CD4-positive, alpha-beta T cell treated with Interleukin-6 for 4 hours (primary cell): ENCODE measurements around the gene KLF11.
"Not testable (repeated sequence)": the region's sequence is repeated elsewhere in the genome, so short reads cannot be mapped to it uniquely, and the experiment has no call there.

Experiments used
- DNase-seq: peaks from one replicate; pipeline ENCODE4 v3.0.0-alpha.2; 2020; ENCODE audit warnings: mixed read lengths

The KLF11 gene

DNA sequence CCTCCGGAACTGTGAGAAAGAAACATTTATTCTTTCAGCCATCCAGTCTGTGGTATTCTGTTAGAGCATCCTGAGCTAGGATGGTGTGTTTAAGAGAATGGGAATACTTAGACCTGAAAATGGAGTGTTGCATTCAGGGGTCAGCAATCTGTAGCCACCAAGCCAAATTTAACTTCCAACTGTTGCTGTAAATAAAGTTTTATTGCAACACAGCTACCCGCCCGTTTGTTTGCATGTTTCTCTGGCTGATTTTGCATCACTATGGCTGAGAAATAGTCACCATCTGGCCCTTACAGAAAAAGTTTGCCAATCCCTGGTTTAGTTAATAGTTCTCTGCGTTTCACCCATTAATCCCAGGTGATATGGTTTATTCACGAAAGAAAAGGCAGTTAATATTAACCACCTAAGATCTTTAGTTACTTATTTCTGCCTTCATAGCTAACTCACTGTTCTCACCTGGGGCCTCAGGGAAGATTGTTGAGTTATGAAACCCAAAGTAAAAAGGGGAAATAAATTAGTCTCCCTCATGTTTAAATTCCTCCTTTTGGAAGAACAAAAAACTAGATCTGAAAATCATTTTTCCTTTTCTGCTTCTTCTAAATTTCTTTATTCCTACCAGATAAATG is 46.3 kb downstream of the KLF11 start:
- DNase-seq, result no peak

DNA sequence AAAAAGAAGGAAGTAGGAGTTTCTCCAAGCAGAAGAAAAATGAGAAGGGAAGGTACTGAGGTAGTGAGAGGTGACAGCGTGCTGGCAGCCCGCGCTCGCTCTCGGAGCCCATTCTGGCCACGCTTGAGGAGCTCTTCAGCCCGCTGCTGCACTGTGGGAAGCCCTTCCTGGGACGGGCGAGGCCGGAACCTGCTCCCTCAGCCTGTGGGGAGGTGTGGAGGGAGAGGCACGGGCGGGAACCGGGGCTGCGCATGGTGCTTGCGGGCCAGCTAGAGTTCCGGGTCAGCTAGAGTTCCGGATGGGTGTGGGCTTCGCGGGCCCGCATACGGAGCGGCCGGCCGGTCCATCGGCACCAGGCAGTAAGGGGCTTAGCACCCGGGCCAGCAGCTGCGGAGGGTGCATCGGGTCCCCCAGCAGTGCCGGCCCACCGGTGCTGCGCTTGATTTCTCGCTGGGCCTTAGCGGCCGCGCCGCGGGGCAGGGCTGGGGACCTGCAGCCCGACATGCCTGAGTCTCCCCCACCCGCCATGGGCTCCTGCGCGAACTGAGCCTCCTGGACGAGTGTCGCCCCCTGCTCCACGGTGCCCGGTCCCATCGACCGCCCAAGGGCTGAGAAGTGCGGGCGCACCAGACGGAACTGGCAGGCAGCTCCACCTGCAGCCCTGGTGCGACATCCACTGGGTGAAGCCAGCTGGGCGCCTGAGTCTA is 48.0 kb downstream of the KLF11 start:
- DNase-seq, result peak; percentile 9

DNA sequence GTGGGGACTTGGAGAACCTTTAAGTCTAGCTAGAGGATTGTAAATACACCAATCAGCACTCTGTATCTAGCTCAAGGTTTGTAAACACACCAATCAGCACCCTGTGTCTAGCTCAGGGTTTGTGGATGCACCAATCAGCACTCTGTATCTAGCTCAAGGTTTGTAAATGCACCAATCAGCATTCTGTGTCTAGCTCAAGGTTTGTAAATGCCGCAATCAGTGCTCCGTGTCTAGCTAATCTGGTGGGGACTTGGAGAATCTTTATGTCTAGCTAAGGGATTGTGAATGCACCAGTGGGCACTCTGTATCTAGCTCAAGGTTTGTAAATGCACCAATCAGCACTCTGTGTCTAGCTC is 48.5 kb downstream of the KLF11 start:
- not testable (repeated sequence) for DNase-seq

DNA sequence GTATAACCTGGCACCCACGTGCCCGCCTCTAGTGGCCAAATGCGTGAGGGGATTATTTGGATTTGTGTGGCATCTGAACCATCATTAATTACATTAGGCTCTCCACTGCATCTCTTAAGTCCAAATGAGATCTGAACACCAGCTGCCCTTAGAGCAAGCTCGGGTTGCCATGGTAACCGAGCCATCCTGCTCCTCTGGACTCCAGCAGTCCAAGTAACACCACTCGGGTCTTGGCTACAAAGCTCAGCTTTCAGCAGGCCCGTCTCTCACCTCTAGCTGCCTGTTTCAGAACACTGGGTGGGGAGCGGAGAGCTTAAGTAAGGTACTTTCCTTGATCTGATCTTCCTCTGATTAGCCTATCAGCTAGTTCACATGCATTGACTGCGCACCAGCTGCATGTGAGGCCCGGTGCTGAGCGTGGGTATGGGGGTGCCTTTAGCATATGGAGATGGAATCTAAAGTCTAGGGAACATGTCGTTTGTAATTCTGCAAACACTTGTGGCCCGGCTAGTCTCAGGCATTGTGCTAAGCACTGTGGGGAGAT is 51.0 kb downstream of the KLF11 start:
- DNase-seq, result no peak

DNA sequence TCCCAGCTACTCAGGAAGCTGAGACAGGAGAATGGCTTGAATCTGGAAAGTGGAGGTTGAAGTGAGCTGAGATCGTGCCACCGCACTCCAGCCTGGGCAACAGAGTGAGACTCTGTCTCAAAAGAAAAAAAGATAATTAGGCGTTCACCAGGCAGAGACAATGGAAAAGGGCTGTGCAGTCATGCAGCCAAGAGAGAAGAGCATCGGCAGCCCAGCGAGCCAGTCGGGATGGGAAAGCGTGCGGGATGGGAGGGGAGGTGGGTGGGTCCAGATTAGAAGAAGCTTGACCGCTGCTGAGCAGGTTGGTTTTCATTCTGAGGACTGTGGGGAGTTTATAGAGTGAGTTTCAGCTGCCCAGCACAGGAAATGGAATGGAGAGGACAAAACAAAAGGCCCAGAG is 51.8 kb downstream of the KLF11 start:
- no peak for DNase-seq

DNA sequence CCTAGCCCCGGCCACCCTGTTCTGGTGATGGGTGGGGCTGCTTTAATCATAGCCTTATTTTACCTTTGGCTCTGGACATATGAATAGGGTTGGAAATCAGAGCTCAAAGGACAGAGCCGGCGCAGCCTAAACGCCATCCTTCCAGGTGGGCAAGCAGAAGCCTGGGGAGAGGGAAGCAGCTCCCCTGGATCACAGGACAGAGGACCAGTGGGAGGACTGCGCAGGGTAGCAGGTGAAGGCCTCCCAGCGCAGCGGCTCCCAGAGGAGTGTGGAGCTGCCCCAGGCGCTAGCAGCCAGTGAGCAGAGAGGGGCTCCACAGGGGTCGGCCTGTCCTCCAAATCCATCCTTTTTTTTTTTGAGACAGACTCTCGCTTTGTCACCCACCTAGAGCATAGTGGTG is 53.3 kb downstream of the KLF11 start:
- no peak for DNase-seq

DNA sequence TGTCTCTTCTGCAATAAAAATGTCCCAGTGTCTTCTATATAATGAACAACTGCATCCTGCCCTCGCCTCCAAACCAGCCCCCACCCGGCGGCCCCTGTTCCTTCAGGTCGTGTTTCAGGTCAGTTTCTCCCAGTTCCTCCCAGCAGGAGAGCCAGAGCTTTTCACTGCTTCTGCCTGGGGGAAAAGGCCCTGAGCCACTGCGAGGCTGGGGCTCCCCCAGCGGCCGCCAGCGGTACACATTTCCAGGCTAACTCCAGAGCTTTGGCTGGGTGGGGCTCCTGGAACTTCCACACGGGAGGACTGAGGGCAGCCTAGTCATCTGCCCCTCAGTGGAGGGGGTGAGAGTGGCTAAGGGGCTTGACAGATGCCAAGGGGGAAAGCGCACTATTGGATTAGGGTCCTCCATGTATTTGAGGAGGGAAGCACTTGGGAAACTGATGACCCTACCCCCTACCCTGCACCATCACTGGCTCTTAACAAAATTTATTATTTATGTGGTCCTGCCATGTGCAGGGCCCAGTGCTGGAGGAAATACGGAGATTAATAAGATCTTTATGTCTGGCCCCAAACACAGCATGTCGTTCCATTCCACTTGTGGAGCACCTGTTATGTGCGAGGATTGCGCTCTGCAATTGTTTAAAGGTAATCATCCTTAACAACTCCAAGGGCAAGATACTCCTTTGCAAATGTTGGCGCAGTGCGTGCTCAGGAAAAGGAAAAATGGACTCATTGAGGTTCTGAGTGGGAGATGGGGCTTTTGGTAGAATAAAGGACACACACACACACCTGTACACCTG is 54.2 kb downstream of the KLF11 start:
- DNase-seq, result peak; percentile 46

DNA sequence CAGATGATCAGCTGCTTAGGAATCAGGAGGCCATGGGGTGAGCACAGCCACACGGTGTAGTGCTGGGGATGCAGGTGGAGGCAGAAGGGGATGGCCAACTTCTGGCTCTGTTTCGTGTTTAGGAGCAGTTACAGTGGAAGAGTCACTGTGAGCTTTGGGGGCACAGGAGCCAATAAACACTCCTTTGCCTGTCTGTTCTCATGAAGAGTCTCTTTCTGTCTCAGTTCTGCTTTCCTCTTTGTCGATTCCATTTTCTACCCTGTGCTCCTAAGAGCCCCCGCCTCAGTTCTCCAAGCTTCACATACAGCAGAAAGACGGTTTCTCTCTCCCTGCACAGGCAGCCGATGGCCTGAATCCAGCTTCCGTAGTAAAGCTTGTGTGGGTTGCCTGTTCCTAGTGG is 58.1 kb downstream of the KLF11 start:
- no peak for DNase-seq

DNA sequence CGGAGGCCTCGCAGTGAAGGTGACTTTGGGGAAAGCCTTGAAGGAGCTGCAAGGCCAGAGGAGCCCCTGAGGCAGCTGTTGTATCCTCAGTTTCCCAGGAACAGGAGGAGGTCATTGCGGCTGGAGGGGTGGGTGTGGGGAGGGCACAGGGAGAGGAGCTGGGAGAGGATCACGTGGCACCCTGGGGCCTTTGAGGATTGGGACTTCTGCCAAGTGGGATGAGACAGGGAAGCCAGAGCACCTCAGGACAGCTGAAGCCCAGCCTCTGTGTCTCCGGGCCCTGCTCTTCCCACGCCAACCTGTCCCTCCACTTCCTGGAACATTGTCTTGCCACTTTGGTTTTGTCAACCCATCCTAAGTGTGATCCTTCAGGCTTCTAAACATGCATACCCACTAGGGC is 59.8 kb downstream of the KLF11 start:
- no peak for DNase-seq
